Hair follicular keratinocyte (primary cell): ENCODE data around the gene TSPO2. TPM values are rescaled to one million over a fixed set of nuclear protein-coding genes. Genes with fewer than 3 reads are reported as not detected.

ENCODE experiments used
- total RNA-seq: library from RNA; depleted of rRNA; stranded (reverse); fragments of >200 nt; gene quantifications from 2 replicates; pipeline ENCODE4 v1.2.3, GENCODE V29; 2015

Gene TSPO2
- total RNA-seq, result not detected in 2 replicates

GRCh38 chr6:41042226-41043055, at the start of gene TSPO2:
Gene TSPO2, plus strand, starts transcription at chr6:41042467. Its CDS starts 519 bp downstream, at chr6:41042986.

GRCh38 chr6:41039060-41039998, 2.9 kb upstream of the TSPO2 start, which contains the start of gene UNC5CL:
Gene UNC5CL, minus strand, starts transcription at chr6:41039221. Its CDS starts 4,147 bp downstream, at chr6:41035074.

GRCh38 chr6:41053041-41053440, 10.8 kb downstream of the TSPO2 start, which contains the start of gene APOBEC2:
Gene APOBEC2, plus strand, starts transcription at chr6:41053202. Its CDS starts 146 bp downstream, at chr6:41053348.

GRCh38 chr6:41071923-41072835, 29.9 kb downstream of the TSPO2 start, which contains the start of gene OARD1:
Gene OARD1, minus strand, starts transcription at chr6:41072356. Its CDS starts 722 bp downstream, at chr6:41071634.

GRCh38 chr6:41072836-41073202, 30.6 kb downstream of the TSPO2 start, which contains the start of gene NFYA:
Gene NFYA, plus strand, starts transcription at chr6:41072974. Its CDS starts 6,116 bp downstream, at chr6:41079090.

Other genes with a start within 250 kb of the TSPO2 start
- 0.27 and 0.62 TPM in 2 replicates for gene UNC5CL, start 3.2 kb upstream of the TSPO2 start, total RNA-seq
- gene APOBEC2, start 10.7 kb downstream of the TSPO2 start, total RNA-seq, result not detected in 2 replicates
- 10.2 and 16.3 TPM in 2 replicates for gene OARD1, start 29.9 kb downstream of the TSPO2 start, total RNA-seq
- 12.7 and 13.7 TPM in 2 replicates for gene NFYA, start 30.5 kb downstream of the TSPO2 start, total RNA-seq
- gene TREML1, start 111.9 kb downstream of the TSPO2 start, total RNA-seq, result 0.78 TPM in 1 of 2 replicates, not detected in the other
- gene TREM2, start 120.6 kb downstream of the TSPO2 start, total RNA-seq, result 3.5 and 5.7 TPM in 2 replicates
- 0.08 and 0.23 TPM in 2 replicates for gene TREML2, start 158.7 kb downstream of the TSPO2 start, total RNA-seq
- gene TREML4, start 185.9 kb downstream of the TSPO2 start, total RNA-seq, result not detected in 2 replicates
- 0.31 TPM in 1 of 2 replicates, not detected in the other for gene TREM1, start 244.2 kb downstream of the TSPO2 start, total RNA-seq